ENCODE data around the gene ACOXL. TPM values are rescaled to one million over a fixed set of nuclear protein-coding genes. Genes with fewer than 3 reads are reported as not detected.

ACOXL gene
- total RNA-seq, 1 donor from 2014 or later, result 1.0 TPM

DNA sequence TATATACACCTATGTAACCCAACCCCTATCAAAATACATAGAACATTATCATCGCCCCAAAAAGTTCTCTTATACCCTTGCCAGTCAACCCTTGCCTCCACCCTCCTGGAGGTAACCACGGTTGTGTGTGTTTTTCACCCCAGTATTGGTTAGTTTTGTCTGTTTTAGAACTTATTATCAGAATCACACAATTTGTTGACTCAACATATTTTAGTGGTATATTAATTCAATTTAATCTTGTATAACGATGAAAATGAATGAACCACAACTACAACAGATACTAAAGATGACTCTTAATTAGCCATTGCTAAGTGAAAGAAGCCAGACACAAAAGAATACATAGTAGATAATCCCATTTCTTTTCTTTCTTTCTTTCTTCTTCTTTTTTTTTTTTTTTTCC, 19.3 kb downstream of the ACOXL start:
- Mint-ChIP-seq H3K36me3 (ENCODE audit: low read depth) (no peaks in the 10 kb centered on the region), H3K4me1 (peaks cover 26% of the 10 kb centered on the region), H3K27me3 (peaks cover 39% of the 10 kb centered on the region), H3K27ac (no peak overlapping the region), H3K4me3 (no peak overlapping the region), H3K9me3 (no peaks in the 10 kb centered on the region)
- intact Hi-C loops (cut with micrococcal nuclease), result no loop called here
- no peak for DNase-seq

DNA sequence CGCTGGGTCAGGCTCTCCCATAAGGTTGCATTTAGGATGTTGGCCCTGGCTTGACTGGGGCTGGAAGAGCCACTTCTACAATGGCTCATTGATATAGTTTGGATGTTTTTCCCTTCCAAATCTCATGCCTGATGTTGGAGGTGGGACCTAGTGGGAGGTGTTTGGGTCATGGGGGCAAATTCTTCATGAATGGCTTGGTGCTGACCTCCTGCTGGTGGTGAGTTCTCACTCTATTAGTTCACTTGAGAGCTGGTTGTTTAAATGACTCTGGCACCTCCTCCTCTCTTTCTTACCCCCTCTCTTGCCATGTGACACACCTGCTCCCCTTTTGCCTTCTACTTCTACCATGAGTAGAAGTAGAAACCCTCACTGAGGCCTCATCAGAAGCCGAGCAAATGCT, 20.5 kb downstream of the ACOXL start:
- intact Hi-C loops (cut with micrococcal nuclease), result no loop called here
- Mint-ChIP-seq H3K9me3 (no peaks in the 10 kb centered on the region), H3K27me3 (peaks cover 46% of the 10 kb centered on the region), H3K27ac (no peak overlapping the region), H3K4me1 (peaks cover 17% of the 10 kb centered on the region), H3K4me3 (no peak overlapping the region), H3K36me3 (ENCODE audit: low read depth) (no peaks in the 10 kb centered on the region)
- DNase-seq, result no peak

DNA sequence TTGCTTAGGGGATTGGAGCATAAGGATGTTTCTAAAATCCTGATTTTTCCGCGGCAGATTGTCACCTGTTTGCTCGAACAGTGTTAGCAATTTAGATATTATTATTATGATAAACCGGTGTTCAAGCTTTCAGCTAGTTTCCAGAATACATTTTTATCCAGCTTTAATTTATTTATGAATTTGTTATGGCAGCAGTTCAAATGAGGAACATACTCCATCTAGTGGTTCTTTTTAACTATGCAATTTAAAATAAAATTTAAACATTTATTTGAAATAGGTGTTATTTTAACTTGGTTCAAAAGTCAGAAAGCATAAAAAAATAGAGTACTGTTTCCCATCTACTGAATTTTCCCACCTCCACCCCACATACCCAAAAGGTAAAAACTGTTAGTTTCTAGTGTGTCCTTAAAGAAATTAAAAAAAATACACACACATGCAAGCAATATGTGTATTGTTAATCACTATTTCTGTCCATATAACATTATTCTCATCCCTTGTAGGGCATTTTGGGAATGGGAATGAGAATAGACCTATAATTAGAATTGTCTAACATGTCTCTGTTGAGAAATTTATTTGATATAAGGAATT, 23.2 kb downstream of the ACOXL start:
- intact Hi-C loops (cut with micrococcal nuclease), result no loop called here

DNA sequence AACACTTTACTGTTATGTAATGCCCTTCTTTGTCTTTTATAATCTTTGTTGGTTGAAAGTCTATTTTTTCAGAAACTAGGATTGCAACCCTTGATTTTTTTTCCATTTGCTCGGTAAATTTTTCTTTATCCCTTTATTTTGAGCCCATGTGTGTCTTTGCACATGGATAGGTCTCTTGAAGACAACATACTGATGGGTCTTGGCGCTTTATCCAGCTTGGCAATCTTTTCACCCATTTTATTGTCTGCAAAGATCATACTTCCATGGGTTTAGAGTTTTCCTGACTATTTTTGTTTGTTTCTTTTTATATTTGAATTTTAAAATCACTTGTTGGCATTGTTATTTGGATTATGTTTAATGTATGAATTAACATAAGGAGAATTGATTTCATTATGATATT, 27.0 kb downstream of the ACOXL start:
- intact Hi-C loops (cut with micrococcal nuclease), result no loop called here
- Mint-ChIP-seq H3K27me3 (peaks cover 63% of the 10 kb centered on the region), H3K36me3 (ENCODE audit: low read depth) (no peaks in the 10 kb centered on the region), H3K4me3 (no peak overlapping the region), H3K27ac (no peak overlapping the region), H3K9me3 (peaks cover 11% of the 10 kb centered on the region), H3K4me1 (no peaks in the 10 kb centered on the region)
- no peak for DNase-seq

More for the DNA sequence above, 23.2 kb downstream of the ACOXL start:
- Mint-ChIP-seq H3K36me3 (ENCODE audit: low read depth) (no peaks in the 10 kb centered on the region), H3K9me3 (peaks cover 11% of the 10 kb centered on the region), H3K4me1 (no peaks in the 10 kb centered on the region), H3K27ac (no peak overlapping the region), H3K27me3 (peaks cover 60% of the 10 kb centered on the region), H3K4me3 (no peak overlapping the region)
- DNase-seq, result no peak

DNA sequence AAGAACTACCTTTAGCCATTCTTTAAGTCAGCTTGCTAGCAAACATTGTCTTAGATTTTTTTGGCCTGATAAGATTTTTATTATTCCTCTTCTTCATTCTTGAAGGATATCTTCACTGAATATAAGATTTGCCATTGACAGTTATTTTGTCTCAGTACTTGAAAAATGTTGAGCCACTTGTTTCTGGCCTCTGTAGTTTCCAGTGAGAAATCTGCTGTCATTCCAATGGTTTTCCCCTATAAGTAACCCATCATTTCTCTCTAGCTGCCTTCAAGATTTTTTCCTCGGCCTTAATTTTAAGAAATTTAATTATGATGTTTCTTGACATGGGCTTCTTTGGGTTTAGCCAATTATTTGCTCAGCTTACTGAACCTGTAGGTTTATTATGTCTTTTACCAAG, 32.6 kb downstream of the ACOXL start:
- no peak for DNase-seq
- no peaks in the 10 kb centered on the region for H3K4me1 Mint-ChIP-seq
- no peak overlapping the region for H3K4me3 Mint-ChIP-seq
- no peaks in the 10 kb centered on the region for H3K9me3 Mint-ChIP-seq
- H3K27me3 Mint-ChIP-seq, result peaks cover 52% of the 10 kb centered on the region
- H3K27ac Mint-ChIP-seq, result no peak overlapping the region
- no peaks in the 10 kb centered on the region for H3K36me3 Mint-ChIP-seq (ENCODE audit: low read depth)
- intact Hi-C loops (cut with micrococcal nuclease), result no loop called here

DNA sequence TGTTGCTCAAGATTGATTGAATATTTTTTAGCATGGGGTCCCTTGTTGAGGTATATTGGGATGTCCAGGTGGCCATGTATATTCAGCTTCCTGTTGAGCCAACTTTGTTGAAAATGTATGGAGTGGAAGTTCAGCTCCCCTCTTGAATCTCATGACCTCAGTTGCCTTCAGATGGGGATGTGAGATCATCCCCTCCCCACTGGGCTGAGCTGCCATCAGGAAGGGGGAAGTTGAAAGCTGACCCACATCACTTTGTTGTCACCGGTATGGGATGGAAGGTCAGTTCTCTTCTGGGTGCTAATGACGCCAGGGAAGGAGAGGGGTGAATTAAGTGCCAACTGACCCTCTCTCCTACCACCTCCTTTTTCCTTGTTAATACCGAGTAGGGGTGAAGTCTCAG, 33.9 kb downstream of the ACOXL start:
- peaks cover 51% of the 10 kb centered on the region for H3K27me3 Mint-ChIP-seq
- H3K4me1 Mint-ChIP-seq, result no peaks in the 10 kb centered on the region
- no peaks in the 10 kb centered on the region for H3K36me3 Mint-ChIP-seq (ENCODE audit: low read depth)
- no peak for DNase-seq
- intact Hi-C loops (cut with micrococcal nuclease), result no loop called here
- no peak overlapping the region for H3K4me3 Mint-ChIP-seq
- no peak overlapping the region for H3K27ac Mint-ChIP-seq
- H3K9me3 Mint-ChIP-seq, result no peaks in the 10 kb centered on the region

DNA sequence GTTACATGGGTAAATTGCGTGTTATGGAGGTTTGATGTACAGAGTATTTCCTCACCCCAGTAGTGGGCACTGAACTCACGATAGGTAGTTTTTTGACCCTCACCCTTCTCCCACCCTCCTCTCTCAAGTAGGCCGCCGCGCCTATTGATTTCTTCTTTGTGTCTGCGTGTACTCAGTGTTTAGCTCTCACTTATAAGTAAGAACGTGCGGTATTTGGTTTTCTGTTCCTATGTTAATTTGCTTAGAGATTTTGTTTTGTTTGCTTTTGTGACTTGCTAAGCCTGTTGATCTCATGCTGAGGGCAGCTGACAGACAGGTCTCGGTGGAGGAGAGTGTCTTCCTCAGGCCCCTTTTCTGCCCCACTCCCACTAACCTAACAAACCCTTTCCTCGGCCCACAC, 36.2 kb downstream of the ACOXL start:
- Mint-ChIP-seq H3K4me1 (no peaks in the 10 kb centered on the region), H3K36me3 (ENCODE audit: low read depth) (no peaks in the 10 kb centered on the region)

DNA sequence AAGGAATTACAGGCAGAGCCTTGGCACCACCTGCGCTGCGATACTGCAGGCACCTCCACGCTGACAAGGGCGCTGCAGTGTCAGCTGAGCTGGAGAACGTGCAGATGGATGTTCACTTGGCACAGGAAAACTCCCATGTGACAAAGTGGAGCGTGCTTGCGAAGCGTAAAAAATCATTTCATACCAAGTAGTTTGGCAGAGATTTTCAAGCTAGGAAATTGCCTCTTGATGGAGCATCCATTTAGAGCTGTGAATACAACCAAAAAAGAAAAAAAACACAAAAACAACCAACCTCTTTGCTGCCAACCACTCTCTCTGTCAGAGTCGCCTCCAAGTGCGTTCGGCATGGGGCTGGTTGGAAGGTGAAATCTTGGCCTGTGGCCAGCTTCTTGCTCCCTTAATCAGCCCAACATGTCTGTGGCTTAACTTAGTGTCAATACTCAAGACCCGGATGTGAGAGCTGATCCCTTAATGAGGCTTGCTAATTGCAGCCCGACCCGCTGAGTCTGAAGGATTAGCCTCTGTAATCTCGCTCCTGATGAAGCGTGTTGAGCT, 38.1 kb downstream of the ACOXL start:
- intact Hi-C loops (cut with micrococcal nuclease), result no loop called here
- Mint-ChIP-seq H3K27ac (no peak overlapping the region), H3K4me1 (no peaks in the 10 kb centered on the region), H3K9me3 (no peaks in the 10 kb centered on the region), H3K36me3 (ENCODE audit: low read depth) (no peaks in the 10 kb centered on the region), H3K27me3 (peaks cover 45% of the 10 kb centered on the region), H3K4me3 (no peak overlapping the region)
- DNase-seq, result no peak

More for the DNA sequence above, 36.2 kb downstream of the ACOXL start:
- DNase-seq, result no peak
- intact Hi-C loops (cut with micrococcal nuclease), result no loop called here
- H3K4me3 Mint-ChIP-seq, result no peak overlapping the region
- no peaks in the 10 kb centered on the region for H3K9me3 Mint-ChIP-seq
- no peak overlapping the region for H3K27ac Mint-ChIP-seq
- H3K27me3 Mint-ChIP-seq, result peaks cover 45% of the 10 kb centered on the region

DNA sequence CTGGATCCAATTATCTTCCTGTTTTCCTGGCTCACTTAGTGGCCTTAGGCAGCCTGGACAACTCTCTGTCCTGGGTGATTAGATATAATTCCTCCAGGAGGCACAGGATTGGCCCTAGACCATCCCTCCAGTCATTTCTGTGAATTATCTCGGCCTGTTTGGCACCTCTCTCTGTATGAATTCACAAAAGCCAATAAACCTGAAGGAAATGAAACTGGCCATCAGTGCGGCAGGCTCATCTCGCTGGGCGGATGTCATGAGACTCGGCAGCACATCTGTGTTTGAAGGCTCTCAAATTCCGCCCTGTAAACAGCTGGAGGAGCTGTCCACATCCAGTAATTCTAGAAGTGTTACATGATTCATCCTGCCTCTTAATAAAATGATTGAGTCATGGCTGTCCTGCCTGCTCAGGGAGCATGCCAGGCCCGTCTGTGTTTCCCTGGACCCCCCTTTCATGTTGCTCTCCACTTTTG, 38.6 kb downstream of the ACOXL start:
- intact Hi-C loops (cut with micrococcal nuclease), result no loop called here
- Mint-ChIP-seq H3K27ac (peak overlapping the region; percentile 11), H3K36me3 (ENCODE audit: low read depth) (no peaks in the 10 kb centered on the region), H3K9me3 (no peaks in the 10 kb centered on the region), H3K4me1 (no peaks in the 10 kb centered on the region), H3K4me3 (no peak overlapping the region), H3K27me3 (peaks cover 42% of the 10 kb centered on the region)
- DNase-seq, result no peak

DNA sequence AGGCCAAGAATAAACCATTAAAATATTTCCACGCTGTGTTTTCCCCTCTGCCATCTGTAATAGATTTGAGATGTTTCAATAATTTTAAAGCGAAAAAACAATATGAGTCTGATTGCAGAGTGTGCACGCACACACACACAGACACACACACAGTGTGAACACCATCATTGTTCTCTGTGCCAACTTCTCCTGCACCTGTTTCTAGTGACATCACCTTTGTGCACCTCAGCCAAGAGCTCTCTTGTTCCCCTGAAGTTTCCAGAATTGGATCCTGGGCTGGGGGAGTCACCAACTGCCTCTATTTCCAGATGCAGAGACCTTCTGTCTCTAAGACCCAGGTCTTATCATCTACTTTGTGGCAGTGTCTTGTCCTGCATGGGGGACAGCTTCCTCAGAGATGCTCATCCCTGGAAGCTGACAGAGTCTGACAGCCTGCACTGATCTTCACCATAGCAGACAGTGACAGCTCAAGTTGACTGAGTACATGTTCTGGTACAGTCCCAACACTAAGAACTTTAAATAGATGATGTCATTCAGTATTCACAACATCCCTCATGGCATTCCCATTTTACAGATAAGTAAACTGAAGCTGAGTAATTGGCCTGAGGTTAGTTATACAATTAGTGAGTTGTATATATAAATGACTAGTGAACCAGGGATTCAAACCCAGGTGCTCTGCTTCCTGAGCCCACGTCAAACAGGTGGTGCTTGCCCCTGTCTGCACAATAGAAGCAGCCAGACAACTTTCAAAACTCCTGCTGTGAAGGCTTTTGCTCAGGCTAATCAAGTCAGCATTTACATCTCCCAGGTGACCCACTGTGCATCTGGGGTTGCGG, 39.4 kb downstream of the ACOXL start:
- no peak overlapping the region for H3K4me3 Mint-ChIP-seq
- no peak overlapping the region for H3K27ac Mint-ChIP-seq
- no peaks in the 10 kb centered on the region for H3K9me3 Mint-ChIP-seq
- intact Hi-C loops (cut with micrococcal nuclease), result no loop called here
- H3K4me1 Mint-ChIP-seq, result no peaks in the 10 kb centered on the region
- peaks cover 46% of the 10 kb centered on the region for H3K27me3 Mint-ChIP-seq
- H3K36me3 Mint-ChIP-seq (ENCODE audit: low read depth), result no peaks in the 10 kb centered on the region
- DNase-seq, result no peak

DNA sequence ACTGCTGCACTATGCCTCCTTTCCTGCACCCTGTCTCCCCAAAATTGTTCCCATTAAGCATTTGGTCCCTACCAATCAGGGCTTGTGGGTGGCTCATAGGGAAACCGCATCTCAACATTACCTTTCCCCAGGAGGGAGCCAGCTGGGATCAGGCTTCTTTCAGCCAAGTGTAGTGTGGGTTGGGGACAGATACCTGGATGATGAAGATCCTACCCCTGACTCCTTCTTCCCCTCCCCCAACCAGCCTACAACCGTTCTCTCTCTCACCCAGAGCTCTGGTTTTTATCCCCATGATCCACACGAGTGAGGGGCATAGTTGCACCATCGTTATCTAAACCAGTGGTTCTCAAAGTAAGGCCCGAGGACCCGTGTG, 40.0 kb downstream of the ACOXL start:
- Mint-ChIP-seq H3K27me3 (peaks cover 46% of the 10 kb centered on the region), H3K4me1 (no peaks in the 10 kb centered on the region), H3K27ac (no peak overlapping the region), H3K4me3 (no peak overlapping the region), H3K9me3 (no peaks in the 10 kb centered on the region), H3K36me3 (ENCODE audit: low read depth) (no peaks in the 10 kb centered on the region)
- DNase-seq, result no peak
- intact Hi-C loops (cut with micrococcal nuclease), result no loop called here

DNA sequence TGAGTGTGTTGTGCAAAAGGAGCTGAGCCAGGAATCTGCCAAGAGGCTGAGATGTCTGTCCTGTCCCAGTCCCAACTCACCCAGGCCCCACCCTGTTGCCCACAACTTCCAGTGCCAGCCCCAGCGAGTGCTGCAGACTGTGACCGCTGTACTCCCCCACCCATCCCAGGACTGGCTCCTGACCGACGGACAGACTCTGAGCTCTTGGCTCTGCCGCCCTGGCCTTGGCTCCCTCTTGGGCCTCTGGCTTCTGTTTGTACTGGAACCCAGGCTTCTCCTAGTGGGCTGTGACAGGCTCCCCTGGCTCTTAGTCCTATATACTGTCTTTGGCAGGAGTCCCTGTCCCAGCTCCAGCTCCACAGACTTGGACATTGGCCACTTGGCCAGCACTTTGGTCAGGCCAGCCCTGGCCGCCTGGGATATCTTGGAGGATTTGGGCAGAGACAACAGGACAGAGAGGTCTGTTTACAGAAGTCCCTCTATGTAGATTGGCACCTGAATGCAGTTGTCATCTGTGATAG, 41.1 kb downstream of the ACOXL start:
- Mint-ChIP-seq H3K4me1 (no peaks in the 10 kb centered on the region), H3K36me3 (ENCODE audit: low read depth) (no peaks in the 10 kb centered on the region), H3K27me3 (peaks cover 48% of the 10 kb centered on the region), H3K4me3 (no peak overlapping the region), H3K27ac (no peak overlapping the region), H3K9me3 (no peaks in the 10 kb centered on the region)
- DNase-seq, result no peak
- intact Hi-C loops (cut with micrococcal nuclease), result no loop called here

DNA sequence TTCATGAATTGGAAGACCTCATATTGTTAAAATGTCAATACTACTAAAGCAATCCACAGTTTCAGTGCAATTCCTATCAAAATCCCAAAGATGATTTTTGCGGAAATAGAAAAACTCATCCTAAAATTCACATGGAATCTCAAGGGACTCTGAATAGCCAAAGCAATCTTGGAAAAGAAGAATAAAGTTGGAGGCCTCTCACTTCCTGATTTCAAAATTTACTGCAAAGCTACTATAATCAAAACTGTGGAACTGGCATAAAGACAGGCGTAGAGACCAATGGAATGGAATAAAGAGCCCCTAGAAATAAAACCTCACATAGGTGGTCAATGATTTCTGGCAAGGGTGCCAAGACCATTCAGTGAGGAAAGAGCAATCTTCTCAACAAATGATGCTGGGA, 42.3 kb downstream of the ACOXL start:
- no peaks in the 10 kb centered on the region for H3K36me3 Mint-ChIP-seq (ENCODE audit: low read depth)
- H3K27me3 Mint-ChIP-seq, result peaks cover 54% of the 10 kb centered on the region
- no peak overlapping the region for H3K4me3 Mint-ChIP-seq
- H3K27ac Mint-ChIP-seq, result no peak overlapping the region
- intact Hi-C loops (cut with micrococcal nuclease), result no loop called here
- DNase-seq, result no peak
- no peaks in the 10 kb centered on the region for H3K4me1 Mint-ChIP-seq
- no peaks in the 10 kb centered on the region for H3K9me3 Mint-ChIP-seq

DNA sequence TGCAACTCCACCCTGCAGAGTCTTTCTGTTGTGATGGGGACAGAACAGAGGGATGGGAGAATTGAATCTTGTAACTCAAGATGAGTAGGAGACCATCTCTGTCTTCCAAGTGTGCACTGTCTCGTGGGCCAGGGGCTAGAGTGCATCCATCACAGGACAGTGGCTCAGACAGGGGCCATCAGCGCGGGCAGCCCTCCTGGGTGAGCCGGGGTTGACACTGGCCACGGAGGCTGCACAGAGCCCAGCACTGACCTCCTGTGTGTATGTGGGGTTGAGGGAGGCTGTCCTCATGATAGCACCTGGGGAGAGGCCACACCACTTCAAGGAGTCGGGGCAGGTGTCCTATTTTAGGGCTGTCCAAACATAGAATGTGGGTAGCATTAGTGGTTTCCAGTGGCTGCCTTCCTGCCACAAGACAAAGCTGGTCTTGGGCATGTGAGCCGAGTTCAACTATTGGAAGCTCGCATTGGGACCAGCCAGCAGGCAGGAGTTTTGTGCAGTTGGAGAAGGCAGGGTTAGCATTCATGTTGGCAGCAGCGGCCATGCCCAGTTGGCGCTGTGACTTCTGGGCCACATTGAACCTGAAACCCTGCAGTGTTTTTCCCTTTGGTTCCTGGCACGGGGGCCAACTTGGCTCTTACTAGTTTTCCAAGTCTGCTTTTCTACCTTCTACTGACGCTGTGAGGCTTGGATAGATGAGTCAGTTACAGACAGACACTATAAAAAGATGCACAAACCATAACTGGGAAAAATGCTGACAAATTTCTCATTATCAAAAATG, 45.3 kb downstream of the ACOXL start:
- no peaks in the 10 kb centered on the region for H3K4me1 Mint-ChIP-seq
- no peak for DNase-seq
- no peaks in the 10 kb centered on the region for H3K9me3 Mint-ChIP-seq
- H3K27me3 Mint-ChIP-seq, result peaks cover 54% of the 10 kb centered on the region
- no peaks in the 10 kb centered on the region for H3K36me3 Mint-ChIP-seq (ENCODE audit: low read depth)
- H3K4me3 Mint-ChIP-seq, result no peak overlapping the region
- intact Hi-C loops (cut with micrococcal nuclease), result no loop called here
- H3K27ac Mint-ChIP-seq, result no peak overlapping the region
